Keratinocyte (primary cell): ENCODE data around the gene CATSPERZ.

Experiments
- CTCF ChIP-seq, 3 experiments: IDR thresholded peaks in 1 of 3; conservative IDR thresholded peaks in 1 of 3; optimal IDR thresholded peaks in 1 of 3; 2 replicates in 2 of 3; 3 replicates in 1 of 3; pipeline versions ENCODE3 to v1.5.1; 2011; ENCODE audit warnings: low read length in 3 of 3, mild to moderate bottlenecking in 3 of 3, moderate library complexity in 2 of 3, control low read depth in 1 of 3, inconsistent platforms in 1 of 3; ENCODE audit not compliant: insufficient read depth in 2 of 3; ENCODE audit errors: extremely low read depth in 1 of 3
- EZH2 ChIP-seq: IDR thresholded peaks from one replicate; pipeline ENCODE4 v1.6.1; 2012; ENCODE audit warnings: inconsistent platforms, mild to moderate bottlenecking, low read length, moderate library complexity

- TF ChIP-seq CTCF (optimal IDR thresholded peaks at IDR 0.05 in 1 of 3, IDR thresholded peaks at IDR 0.05 in 1 of 3, conservative IDR thresholded peaks at IDR 0.05 in 1 of 3; ENCODE audit: extremely low read depth in 1 of 3, insufficient read depth in 2 of 3, low read length in 3 of 3) (no peak), EZH2 (no peak)
Measured at GRCh38 chr11:64304032-64304315, 3.8 kb downstream of the CATSPERZ start.
